GM19351 (cell line): ENCODE data around the gene CAMTA1.

Experiments used
- ATAC-seq: cut with Tn5 transposase; IDR thresholded peaks from one replicate; pipeline ENCODE4 v1.9.1; 2021; ENCODE audit warnings: mild to moderate bottlenecking, moderate library complexity; ENCODE audit not compliant: unreplicated experiment

CAMTA1 gene

DNA sequence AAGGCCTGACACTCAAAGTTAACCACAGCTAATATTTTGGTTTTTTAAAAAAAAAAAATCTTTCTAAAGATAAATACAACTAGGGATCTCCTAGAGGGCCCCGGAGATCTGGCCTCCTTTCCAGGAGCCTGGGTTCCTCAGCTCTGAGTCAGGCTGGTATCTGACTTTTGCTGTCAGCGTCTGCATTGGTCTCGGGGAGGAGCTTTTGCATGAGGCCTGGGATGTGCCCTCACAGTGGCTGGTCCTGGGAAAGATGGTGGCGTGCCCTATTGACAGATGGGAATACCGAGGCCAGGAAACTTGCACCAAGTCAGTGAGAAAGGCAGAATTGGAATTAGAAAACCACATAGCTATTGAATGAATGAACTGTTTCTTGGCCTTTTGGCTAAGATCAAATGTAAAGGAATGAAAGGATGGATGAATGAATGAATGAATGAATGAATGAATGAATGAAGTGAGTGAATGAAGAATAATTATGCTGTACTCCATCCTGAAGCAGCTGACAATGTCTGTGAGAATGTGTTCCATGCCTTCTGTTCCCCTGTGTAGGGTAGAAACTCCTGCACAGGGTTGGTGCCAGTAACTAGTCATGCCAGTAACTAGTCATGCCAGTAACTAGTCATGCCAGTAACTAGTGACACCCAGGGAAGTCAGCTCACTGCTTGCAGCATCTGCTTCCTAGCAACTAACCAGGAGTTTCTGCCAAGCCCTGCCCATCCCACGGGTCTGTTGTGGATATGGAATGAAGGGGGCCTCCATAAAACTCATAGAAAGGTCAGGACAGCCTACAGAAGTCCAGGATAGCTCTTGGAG, 743.3 kb downstream of the CAMTA1 start:
- ATAC-seq = no peak

DNA sequence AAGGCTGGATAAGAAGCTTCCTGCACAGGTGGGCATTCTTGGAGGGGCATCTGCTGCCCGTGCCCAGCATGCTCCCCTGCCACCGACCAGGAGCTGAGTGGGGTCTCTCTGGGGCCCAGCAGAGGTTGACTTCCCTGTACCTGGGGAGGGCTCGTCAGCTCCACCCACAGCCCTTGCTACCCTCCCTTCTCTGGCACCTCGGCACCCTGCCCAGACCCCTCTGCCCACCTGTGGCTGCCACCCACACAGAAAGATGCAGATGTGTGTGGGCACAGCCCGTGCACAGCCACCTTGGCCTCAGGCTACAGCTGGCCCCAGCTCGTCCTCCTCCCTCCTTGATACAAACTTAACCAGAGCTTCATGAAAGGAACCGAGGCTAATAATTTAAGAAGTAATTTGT, 744.7 kb downstream of the CAMTA1 start:
- ATAC-seq = no peak

DNA sequence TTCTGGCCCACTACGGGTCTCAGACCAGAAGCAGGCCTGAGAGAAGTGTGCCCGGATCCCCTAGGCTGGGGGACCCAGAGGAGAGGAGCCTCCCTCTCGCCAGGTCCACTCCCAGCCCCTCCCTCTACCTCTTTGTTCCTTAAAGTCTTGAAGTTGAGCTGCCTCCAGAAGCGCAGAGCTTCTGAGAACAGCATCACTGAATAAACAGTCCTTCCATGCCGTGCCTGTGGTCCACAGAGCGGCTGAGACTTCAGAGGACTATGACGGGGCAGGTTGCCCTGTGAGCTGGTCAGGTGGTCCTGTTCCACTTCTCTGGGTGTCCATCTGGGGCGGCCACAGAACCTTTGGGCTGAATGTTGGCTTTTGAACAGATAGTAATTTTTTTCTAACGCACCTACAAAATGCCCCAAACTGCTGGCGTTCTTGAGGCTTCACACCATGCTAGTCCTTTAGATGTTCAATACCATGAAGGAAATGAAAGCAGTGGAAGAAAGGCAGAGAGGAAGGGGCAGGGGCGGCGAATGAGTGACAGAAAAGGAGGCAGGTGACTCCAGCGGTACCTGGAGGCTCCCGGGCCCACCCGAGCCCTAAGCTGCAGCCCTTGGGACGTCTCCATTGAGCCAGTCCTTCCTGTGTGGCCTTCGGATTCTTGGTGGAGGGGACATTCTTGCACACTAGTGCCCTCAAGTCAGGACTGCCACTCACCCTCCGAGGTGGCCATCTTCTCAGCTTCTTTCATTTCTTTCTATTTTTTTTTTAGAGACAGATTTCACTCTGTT, 746.5 kb downstream of the CAMTA1 start:
- no peak for ATAC-seq

DNA sequence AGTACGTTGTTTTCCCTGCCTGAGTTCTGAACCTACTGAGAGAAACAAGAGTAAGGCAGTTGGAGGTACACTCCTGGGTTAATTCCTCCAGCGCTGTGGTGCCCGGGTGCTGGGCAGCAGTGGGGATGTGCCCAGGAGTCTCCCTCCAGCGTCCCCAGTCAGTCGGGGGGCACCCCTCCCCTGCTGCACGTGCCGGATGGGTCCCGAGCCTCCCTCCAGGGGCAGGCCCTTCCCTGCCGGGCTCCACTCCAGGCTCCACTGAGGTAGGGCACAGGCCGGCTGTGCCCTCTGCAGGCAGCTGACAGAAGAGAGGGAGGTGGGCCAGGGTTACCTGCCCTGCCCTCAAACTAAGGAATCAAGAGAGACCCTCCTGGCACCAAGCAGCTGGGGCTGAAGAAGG, 747.8 kb downstream of the CAMTA1 start:
- ATAC-seq = no peak

DNA sequence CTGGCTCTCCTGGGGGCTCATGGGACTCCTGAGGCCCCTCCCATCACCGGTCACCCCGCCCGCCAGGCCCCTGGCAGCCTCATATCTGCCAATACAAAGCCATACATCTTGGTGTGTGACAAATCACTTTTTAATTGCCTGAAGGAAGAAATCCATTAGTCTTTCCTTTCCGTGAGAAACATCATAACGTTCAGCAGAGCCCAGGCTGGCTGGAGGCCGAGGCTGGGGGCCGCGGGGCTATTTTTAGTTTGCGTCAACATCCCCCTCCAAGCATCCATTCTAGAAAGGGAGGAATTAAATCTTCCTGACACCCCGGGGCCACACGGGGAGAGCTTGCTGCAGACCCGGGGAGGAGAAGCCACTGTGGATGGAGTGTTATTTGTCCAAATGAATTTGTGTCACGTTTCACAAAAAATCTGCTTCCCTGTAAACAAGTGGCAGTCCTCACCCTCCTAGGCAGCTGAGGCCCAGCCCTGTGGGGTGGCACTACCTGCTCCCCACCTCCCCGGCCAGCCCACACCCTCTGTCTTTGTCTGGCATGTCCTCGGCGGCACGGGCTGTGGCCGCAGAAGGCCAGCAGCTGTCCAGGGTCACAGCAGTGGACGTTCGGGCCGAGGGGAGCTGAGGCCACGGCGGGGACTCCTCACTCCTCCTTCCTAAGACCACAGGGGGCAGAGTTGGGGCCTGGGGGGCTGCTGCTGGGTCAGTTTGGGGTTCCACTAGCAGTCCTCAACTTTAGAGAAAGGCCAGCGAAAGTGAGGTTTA, 749.0 kb downstream of the CAMTA1 start:
- ATAC-seq = no peak

DNA sequence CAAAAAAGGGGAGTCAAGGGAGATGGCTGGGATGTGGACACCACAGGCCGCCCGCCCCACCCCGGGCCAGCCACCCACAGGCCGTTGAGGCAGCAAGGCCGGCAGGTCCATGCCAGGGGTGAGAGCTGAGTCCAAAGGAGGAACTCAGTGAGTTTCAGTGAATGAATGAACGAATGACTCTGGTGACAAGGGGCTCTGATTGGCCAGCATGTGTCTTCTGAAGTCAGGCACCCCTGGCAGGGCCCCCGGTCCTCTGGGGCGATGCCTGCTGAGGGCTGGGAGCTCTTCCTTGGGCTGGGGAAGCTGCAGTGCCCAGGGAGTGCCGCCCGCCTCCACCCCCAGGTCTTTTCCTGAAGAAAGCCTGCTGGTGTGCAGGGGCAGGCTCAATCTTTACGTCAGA, 749.8 kb downstream of the CAMTA1 start:
- ATAC-seq = no peak

DNA sequence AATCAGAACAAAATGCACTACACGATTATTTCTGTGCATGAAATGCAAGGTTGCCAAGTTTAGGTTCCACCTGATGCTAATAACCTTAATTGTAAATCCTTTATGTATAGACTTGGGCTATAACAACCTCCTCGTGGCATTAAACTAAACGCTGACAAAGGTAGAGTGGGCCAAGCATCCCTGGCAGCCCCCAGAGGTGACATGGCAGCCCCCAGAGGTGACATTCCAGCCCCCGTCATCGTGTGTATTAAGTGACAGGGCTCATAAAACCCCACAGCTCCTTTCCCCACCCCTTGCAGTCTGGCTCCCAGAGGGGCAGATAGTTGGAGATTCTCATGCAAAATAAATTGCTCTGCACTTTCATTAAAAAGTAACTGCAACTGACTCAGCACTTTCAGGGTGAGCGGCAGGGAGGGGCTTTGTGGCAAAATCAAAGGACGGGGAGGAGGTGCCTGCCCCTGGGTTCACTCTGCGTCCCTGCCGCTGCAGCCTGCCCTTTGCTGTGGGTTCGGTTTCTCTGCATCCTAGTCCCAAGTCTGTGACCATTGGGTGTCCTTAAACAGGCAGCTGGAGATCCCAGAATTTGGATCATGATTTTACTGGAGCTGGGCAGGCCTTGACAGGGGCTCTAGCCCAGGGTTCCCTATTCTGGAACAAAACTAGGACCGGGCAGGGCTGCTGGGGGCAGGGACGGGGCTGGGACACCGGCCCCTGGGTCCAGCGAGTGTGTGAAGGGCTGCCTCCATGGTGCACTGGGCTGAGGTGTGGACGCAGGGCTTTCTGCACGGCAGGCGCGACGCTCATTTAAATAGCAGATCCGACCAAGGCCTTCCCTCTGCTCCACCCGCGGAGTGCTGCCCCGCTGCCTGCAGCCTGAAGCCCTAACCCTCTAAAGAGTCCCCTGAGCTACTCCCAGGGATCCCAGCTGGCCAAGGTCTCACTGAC, 751.0 kb downstream of the CAMTA1 start:
- no peak for ATAC-seq

DNA sequence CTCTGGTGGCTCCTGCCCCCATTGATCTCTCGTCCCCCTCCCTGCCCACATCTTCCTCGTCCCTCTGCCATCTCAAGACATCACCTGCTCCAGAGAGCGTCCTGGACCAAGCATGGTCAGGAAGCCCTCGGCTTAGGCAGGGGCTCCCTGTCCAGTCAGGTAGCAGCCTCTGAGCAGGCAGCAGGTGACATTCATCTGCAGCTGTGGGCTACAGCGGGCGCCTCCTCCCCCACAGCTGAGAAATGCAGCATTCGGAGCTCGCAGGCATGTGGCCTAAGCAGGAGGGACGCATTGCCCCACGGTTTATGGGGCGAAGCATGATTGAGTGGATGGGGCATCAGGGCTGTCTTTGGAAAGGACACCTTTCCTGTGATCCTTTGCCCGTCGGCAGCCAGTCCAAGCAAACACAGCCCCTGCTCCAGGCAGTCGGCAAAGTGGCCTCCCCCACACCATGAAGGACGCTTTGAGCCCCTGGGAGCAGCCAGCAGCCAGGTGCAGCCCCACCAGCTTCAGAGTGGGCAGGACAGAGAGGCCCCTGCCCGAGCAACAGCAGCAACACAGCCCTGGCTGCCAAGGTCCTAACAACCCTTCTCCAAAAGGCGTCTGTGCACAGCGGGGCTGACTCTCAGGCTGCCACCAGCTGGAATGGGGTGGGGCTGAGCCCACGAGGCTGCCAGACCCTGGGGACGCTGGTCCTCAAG, 751.8 kb downstream of the CAMTA1 start:
- no peak for ATAC-seq

DNA sequence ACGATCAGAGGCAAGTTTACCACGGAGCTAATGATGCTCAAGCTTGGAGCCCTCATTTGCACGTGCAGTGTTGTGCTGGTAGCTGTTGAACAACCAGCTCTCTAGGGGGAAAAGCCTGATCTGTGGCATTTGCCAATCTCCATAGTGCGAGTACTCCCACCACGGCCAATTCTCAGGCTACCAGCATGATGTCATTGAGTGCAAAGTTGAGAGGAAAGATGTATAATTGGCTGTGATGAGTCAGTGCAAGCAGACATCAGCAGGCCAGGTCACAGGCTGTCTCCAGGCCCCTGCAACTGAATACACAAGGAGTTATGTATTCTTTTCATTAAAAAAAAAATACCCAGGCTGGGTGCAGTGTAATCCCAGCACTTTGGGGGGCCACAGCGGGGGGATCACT, 752.8 kb downstream of the CAMTA1 start:
- ATAC-seq = no peak

DNA sequence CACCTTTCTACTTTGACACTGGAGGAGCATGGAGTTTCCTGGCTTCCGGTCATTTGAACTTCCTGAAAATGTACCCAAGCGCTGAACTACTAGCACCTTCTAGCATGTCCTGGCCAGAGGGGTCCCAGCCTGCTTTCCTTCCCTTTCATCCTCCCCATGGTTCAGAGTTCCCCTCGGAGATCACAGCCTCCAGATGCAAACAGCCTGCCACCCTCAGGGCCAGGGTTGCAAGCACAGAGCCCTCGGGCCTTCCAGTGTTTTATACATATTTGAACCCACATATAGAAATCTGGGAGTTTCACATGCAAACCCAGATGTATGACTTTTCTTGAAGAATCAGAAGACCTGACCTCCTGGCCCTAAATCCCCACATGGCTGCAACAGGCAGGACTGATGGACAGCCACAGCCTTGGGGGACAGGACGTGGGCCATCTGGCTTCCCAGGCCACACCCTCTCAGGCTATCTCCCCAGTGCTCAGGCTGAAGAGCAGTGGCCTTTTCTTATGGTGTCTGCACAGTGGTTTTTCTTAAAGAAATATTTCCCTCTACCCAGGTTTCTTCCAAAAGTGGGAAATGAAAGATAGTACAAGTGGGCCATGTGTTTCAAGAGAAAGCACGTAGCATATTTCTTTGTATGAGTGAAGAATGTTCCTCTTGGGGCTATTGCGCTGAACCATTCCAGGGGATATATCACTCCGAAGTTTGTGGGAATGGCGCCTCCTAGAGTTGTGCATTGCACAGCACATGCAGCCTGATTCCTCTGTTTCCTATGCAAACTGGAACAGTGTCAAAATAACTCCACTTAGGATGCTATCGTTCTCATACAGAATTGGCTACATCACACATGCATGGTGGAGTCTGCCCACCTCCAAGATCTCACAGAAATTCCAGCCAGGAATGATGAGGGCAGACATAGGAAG, 753.9 kb downstream of the CAMTA1 start:
- ATAC-seq = no peak

DNA sequence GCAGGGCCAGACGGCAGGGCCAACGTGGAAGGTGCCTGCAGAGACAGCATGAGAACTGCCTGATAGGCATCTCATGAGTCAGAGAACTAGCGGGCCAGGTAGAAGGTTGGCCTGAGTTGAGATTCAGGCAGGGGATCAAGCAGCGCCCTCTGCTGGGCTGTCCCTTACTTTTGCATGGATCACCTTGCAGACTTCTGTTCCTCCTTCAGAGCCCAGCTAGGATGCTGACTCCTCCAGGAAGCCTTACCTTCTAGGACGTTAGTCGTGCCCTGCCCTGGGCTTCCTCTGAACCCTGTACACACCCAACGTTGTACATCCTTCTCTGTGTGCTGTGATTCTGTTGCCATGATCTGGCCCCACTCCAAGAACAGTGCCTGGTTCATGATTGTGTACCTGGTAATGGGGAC, 754.5 kb downstream of the CAMTA1 start:
- no peak for ATAC-seq

DNA sequence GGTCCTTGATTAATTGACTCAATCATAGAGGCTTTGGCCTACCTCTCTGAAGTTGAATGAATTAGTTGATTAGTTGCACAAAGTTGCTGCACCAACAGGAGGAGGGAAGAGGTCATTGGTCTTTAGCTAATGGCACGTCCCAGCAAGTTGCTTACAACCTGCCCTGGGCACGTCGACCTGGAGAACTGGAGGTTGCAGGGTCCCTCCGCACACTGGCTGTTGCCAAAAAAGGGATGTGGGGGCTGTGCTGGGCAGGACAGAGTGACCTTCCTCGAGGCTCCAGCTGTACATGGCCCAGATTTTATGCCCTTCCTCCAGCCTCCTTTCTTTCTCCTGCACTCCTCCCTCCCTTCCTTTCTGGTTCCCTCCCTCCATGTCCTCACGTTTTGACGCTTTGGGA, 755.6 kb downstream of the CAMTA1 start:
- ATAC-seq = no peak

DNA sequence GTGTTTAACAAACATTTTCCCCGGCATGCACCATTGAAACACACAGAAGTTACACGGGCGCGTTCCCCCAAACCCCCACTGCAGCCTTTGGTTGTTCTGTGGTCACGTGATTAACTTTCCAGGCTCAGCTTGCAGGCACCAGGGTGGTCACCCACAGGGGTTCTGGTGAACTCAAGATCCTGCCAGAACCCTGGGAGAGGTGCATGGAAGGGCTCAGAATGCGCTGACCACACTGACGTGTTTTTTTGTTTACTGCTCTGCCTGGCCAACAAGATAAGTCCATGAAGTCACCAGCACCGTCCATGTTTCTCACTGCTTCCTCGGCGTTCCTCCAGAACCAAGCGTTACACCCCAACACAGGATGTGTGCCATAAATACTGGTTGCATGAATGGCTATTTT, 756.4 kb downstream of the CAMTA1 start:
- no peak for ATAC-seq

DNA sequence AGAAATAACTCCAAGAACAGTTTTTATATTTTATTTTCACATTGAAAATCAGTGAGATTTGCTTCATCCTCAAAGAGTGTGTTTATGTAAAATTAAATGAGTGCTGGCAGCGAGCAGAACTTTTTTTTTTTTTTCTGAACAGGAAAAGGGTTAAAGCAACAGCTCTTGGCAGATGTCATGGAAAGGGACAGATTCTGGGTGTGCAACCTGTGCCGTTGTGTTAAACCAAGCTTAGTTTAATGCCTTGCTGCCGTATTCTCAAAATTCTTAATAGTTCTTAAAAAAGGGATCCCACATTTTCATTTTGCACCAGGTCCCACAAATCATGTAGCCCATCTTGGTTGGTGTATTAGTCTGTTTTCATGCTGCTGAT, 758.5 kb downstream of the CAMTA1 start:
- no peak for ATAC-seq

DNA sequence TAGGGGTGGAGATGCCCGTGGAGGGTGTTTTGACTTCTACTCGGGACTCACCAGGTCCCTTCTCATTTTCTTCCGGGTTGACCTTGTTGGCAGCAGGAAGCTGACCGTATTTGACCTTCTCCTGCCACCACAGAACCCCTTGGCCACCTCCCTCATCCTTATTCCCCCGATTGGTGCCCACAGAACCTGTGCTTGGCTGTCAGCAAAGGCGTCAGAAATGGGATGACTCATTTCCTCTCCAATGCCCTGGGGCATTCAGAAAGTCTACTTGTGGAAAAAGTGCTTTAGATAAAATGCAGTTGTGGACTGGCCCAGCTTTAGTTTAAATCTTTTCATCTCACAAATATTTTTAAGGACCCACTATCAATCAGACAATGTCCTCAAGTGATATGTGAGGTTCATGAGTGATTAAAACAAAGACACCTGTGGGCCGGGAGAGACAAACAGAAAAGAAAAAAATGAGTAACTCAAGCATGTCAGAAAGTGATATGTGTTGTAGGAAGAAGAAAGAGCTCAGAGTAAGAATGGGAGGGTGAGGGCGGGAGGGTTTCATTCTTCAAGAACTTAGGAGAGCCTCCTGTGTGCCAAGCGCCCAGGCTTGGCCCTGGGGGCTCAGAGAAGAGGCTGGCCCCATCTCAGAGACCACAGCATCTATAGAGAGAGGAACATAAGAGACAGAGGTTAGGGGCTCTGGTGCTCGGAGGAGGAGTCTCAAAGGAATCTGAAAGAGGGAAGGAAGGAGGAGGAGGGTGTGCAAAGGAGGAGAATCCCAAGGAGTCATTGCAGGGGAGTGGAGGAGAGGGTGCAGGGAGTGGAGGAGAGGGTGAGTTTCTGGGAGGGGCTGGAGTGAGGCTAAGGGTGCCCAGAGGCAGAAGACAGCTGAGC, 764.3 kb downstream of the CAMTA1 start:
- no peak for ATAC-seq

DNA sequence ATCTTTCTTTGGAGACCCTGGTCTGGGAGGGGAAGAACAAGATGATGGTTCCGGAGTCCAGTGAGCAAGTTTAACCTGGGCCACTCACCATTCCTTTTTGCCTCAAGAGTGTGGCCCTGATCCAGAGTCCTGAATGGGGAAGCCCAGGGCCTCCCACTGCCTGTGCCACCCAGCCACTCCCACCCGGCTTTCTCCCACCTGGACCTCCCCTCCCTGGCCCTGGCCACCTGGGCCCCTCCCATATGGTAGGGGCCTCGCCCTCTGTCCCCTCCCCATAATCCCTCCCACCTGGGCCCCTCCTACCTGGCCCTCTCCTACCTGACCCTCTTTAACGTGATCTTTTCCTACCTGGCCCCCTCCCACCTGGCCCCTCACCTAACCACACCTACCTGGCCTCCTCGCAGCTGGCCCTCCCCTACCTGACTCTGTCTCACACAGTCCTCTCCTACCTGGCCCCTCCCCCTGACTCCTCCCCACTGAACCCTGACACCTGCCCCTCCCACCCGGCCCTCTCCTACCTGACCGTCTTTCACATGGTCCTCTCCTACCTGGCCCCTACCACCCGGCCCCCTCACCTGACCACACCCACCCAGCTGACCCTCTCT, 765.1 kb downstream of the CAMTA1 start:
- no peak for ATAC-seq

DNA sequence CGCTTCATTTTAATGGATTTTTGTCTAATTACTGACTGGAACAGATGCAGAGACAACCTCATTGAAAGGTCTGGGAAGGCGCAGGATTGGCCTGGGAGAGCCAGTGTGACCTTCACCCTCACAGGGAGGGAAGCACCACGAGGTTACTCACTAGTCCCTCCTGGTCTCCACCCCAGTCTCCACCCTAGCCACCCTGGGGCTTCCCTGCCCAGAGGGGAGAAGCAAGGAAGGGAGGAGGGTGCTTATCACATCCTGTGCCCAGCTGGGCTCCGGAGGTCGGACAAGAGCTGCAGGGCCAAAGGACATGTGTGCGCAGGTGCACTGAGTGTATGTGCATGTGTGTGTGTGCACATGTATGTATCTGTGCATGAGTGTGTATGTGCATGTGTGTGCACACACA, 765.7 kb downstream of the CAMTA1 start:
- no peak for ATAC-seq

DNA sequence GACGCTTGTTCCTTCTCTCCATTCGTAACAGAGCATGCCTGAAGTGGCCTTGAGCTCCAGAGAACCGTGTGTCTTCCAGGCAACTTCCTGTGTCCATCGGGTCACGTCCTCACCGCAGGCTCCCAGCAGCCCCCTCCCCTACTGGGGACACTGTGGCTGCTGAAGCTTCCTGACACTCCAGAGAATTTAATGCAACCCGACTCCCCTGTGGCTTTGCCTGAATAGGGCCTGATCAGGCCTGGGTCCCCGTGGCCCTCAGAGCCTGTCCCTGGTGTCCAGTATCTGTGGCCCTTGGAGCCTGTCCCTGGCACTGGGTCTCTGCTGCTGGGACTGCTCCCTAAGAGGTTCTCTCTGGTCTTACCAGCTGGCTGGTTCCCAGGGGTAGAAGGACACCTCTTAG, 766.2 kb downstream of the CAMTA1 start:
- ATAC-seq = no peak
